Calu3 (cell line): Measurements from ENCODE around the gene MED31. TPM values are rescaled to one million over a fixed set of nuclear protein-coding genes. Genes with fewer than 3 reads are reported as not detected.

Source experiments
- BruUV-seq: library from RNA; stranded (reverse); fragments of 400-500 nt; replicated peaks from 2 replicates; lab custom pipeline; 2021; lab: Mats Ljungman, UMichigan
- CTCF ChIA-PET: fragments of 300-600 bp; sonication (Branson Sonifier 250); formaldehyde crosslinking; loops from one replicate; lab custom pipeline; 2022; ENCODE audit warnings: antibody characterized with exemption; lab: Charles Lee
- DNase-seq: peaks from one replicate; pipeline ENCODE4 v3.0.0; 2022
- H3K27ac Mint-ChIP-seq: one replicate; pipeline ENCODE4 v1.8.0; 2022; ENCODE audit warnings: mixed read lengths; ENCODE audit not compliant: unreplicated experiment
- H3K27me3 Mint-ChIP-seq: one replicate; pipeline ENCODE4 v1.8.0; 2022; ENCODE audit warnings: mixed read lengths; ENCODE audit not compliant: unreplicated experiment
- H3K36me3 Mint-ChIP-seq: one replicate; pipeline ENCODE4 v1.8.0; 2022; ENCODE audit warnings: mild to moderate bottlenecking, moderate library complexity, mixed read lengths; ENCODE audit not compliant: insufficient read depth, unreplicated experiment
- H3K4me1 Mint-ChIP-seq: one replicate; pipeline ENCODE4 v1.8.0; 2022; ENCODE audit warnings: mild to moderate bottlenecking, low read depth, mixed read lengths; ENCODE audit not compliant: unreplicated experiment
- H3K4me3 Mint-ChIP-seq: one replicate; pipeline ENCODE4 v1.8.0; 2022; ENCODE audit warnings: mild to moderate bottlenecking, low read depth, moderate library complexity, mixed read lengths; ENCODE audit not compliant: unreplicated experiment
- H3K9me3 Mint-ChIP-seq: one replicate; pipeline ENCODE4 v1.8.0; 2022; ENCODE audit warnings: low read depth, mixed read lengths; ENCODE audit not compliant: unreplicated experiment
- intact Hi-C: fragments of 100-400 bp; cut with micrococcal nuclease; formaldehyde crosslinking; loops from one replicate; pipeline ENCODE4 v1.10.0; 2022; ENCODE audit not compliant: unreplicated experiment
- total RNA-seq: library from RNA; stranded (reverse); gene quantifications from 2 replicates; pipeline ENCODE4 v1.2.3, GENCODE V29; 2022
- TF ChIP-seq, protein P1 (sequence below): fragments of 200-600 bp; IDR thresholded peaks from one replicate; pipeline ENCODE4 v1.8.0; 2022; ENCODE audit warnings: antibody characterized with exemption; ENCODE audit not compliant: unreplicated experiment

Gene MED31
- total RNA-seq, 1 experiment from 2014 or later: 19.9 TPM

DNA sequence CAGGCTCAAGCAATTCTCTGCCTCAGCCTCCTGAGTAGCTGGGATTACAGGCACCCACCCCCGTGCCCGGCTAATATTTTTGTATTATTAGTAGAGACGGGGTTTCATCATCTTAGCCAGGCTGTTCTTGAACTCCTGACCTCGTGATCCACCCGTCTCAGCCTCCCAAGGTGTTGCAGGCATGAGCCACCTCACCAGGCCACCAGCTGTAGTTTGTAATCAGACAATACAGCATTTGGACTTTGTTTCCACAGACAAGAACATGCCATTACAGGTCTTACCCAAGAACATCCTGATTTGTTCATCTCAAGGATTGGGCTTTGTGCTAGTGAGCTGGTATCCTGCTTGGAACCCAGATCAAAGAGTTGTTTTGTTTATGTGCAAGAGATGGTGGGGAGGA lies 30.3 kb upstream of the MED31 start:
- no peak overlapping the region for H3K27ac Mint-ChIP-seq
- TF ChIP-seq, protein P1, sequence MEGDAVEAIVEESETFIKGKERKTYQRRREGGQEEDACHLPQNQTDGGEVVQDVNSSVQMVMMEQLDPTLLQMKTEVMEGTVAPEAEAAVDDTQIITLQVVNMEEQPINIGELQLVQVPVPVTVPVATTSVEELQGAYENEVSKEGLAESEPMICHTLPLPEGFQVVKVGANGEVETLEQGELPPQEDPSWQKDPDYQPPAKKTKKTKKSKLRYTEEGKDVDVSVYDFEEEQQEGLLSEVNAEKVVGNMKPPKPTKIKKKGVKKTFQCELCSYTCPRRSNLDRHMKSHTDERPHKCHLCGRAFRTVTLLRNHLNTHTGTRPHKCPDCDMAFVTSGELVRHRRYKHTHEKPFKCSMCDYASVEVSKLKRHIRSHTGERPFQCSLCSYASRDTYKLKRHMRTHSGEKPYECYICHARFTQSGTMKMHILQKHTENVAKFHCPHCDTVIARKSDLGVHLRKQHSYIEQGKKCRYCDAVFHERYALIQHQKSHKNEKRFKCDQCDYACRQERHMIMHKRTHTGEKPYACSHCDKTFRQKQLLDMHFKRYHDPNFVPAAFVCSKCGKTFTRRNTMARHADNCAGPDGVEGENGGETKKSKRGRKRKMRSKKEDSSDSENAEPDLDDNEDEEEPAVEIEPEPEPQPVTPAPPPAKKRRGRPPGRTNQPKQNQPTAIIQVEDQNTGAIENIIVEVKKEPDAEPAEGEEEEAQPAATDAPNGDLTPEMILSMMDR: no peak
- intact Hi-C loops: no loop called here
- no peak overlapping the region for H3K4me3 Mint-ChIP-seq
- BruUV-seq: no TSS peak
- peaks cover 2% of the 10 kb centered on the region for H3K9me3 Mint-ChIP-seq
- CTCF ChIA-PET: no interaction called here
- peaks cover 34% of the 10 kb centered on the region for H3K27me3 Mint-ChIP-seq
- peaks cover 13% of the 10 kb centered on the region for H3K4me1 Mint-ChIP-seq
- DNase-seq: no peak
- H3K36me3 Mint-ChIP-seq: no peaks in the 10 kb centered on the region

GRCh38 chr17:6681176-6681575 lies 29.8 kb upstream of the MED31 start:
- BruUV-seq: no TSS peak
- Mint-ChIP-seq H3K27ac (no peak overlapping the region), H3K4me3 (no peak overlapping the region), H3K4me1 (peaks cover 13% of the 10 kb centered on the region), H3K27me3 (peaks cover 29% of the 10 kb centered on the region), H3K9me3 (peaks cover 2% of the 10 kb centered on the region), H3K36me3 (no peaks in the 10 kb centered on the region)
- CTCF ChIA-PET: no interaction called here
- no peak for DNase-seq
- TF ChIP-seq, protein P1: no peak
- intact Hi-C loops: no loop called here

GRCh38 chr17:6679241-6679640 lies 27.8 kb upstream of the MED31 start:
- CTCF ChIA-PET: interaction anchor here (0.6 kb wide), 1 partner anchor 144 kb away, joined by 3 read pairs; no protein-coding TSS in a partner anchor
- H3K4me1 Mint-ChIP-seq: peaks cover 13% of the 10 kb centered on the region
- no peak for DNase-seq
- H3K27me3 Mint-ChIP-seq: peaks cover 14% of the 10 kb centered on the region
- H3K4me3 Mint-ChIP-seq: no peak overlapping the region
- TF ChIP-seq, protein P1: no peak
- no peak overlapping the region for H3K27ac Mint-ChIP-seq
- H3K36me3 Mint-ChIP-seq: no peaks in the 10 kb centered on the region
- intact Hi-C loops: no loop called here
- no TSS peak for BruUV-seq
- no peaks in the 10 kb centered on the region for H3K9me3 Mint-ChIP-seq

GRCh38 chr17:6677946-6678345 lies 26.5 kb upstream of the MED31 start:
- no peaks in the 10 kb centered on the region for H3K9me3 Mint-ChIP-seq
- TF ChIP-seq, protein P1: no peak
- no peak for DNase-seq
- no peak overlapping the region for H3K27ac Mint-ChIP-seq
- no peak overlapping the region for H3K4me3 Mint-ChIP-seq
- CTCF ChIA-PET: no interaction called here
- no TSS peak for BruUV-seq
- no peaks in the 10 kb centered on the region for H3K36me3 Mint-ChIP-seq
- H3K27me3 Mint-ChIP-seq: peaks cover 14% of the 10 kb centered on the region
- peaks cover 13% of the 10 kb centered on the region for H3K4me1 Mint-ChIP-seq
- intact Hi-C loops: no loop called here
